Stimulated activated CD4-positive, alpha-beta T cell treated with anti-CD3 and anti-CD28 coated beads, Interleukin-12 subunit alpha, Interleukin-12 subunit beta, amount 100 ng/mL, for 48 hours (primary cell): ENCODE measurements around the gene ZCCHC13.
"Not testable (repeated sequence)": the region's sequence is repeated elsewhere in the genome, so short reads cannot be mapped to it uniquely, and the experiment has no call there.

Experiments
- DNase-seq, 3 donors: peaks; one replicate each; pipeline ENCODE4 v3.0.0-alpha.2; 2020; ENCODE audit warnings: low read depth in 2 of 3, low spot score in 1 of 3

ZCCHC13 gene

GRCh38 chrX:74321191-74321590 lies 17.2 kb downstream of the ZCCHC13 start:
- no peak for DNase-seq

GRCh38 chrX:74324131-74324530 lies 20.2 kb downstream of the ZCCHC13 start:
- no peak for DNase-seq

GRCh38 chrX:74325130-74326059 lies 21.4 kb downstream of the ZCCHC13 start:
- no peak for DNase-seq

- DNase-seq, result no peak
Measured at GRCh38 chrX:74338852-74339251, 34.9 kb downstream of the ZCCHC13 start.

GRCh38 chrX:74340051-74340450 lies 36.1 kb downstream of the ZCCHC13 start:
- DNase-seq, result no peak

- not testable (repeated sequence) for DNase-seq
Measured at GRCh38 chrX:74342211-74342610, 38.2 kb downstream of the ZCCHC13 start.

- DNase-seq, result peak; percentile 1 to 62 (median 20)
Measured at GRCh38 chrX:74343343-74344279, 39.6 kb downstream of the ZCCHC13 start.

GRCh38 chrX:74344280-74344622 lies 40.3 kb downstream of the ZCCHC13 start:
- no peak for DNase-seq

GRCh38 chrX:74346088-74346487 lies 42.1 kb downstream of the ZCCHC13 start:
- no peak for DNase-seq

GRCh38 chrX:74349387-74349786 lies 45.4 kb downstream of the ZCCHC13 start:
- DNase-seq, result no peak

GRCh38 chrX:74351760-74352159 lies 47.8 kb downstream of the ZCCHC13 start:
- no peak for DNase-seq

- DNase-seq, result no peak
Measured at GRCh38 chrX:74353984-74354383, 50.0 kb downstream of the ZCCHC13 start.
